HepG2 (cell line): ENCODE measurements around the gene PRRC2A. TPM values are rescaled to one million over a fixed set of nuclear protein-coding genes. Genes with fewer than 3 reads are reported as not detected.

ENCODE experiments used
- ARNTL ChIP-seq: sonication (generic); formaldehyde crosslinking; IDR thresholded peaks from 2 replicates; pipeline ENCODE4 v1.4.0; 2020; ENCODE audit warnings: mild to moderate bottlenecking, missing genetic modification reagents
- BRCA1 ChIP-seq: sonication (generic); formaldehyde crosslinking; IDR thresholded peaks from 2 replicates; pipeline ENCODE4 v1.4.0; 2020; ENCODE audit warnings: missing genetic modification reagents
- ZSCAN30 ChIP-seq: sonication (generic); formaldehyde crosslinking; IDR thresholded peaks from 2 replicates; pipeline ENCODE4 v1.5.0; 2020; ENCODE audit warnings: mild to moderate bottlenecking, missing genetic modification reagents
- polyA plus RNA-seq, 8 experiments: library from polyadenylated mRNA; depleted of rRNA in 3 of 8; stranded (reverse) in 7 of 8; unstranded in 1 of 8; fragments of >200 nt; fragmentation: Illumina TruSeq in 4 of 8; extraction: Trizol in 4 of 8; gene quantifications; 2 replicates each; pipeline versions ENCODE4 v1.2.1 to v1.2.3, GENCODE V29; 2011 to 2016; ENCODE audit warnings: low read depth in 4 of 8, missing spikeins in 1 of 8, mixed read lengths in 1 of 8; ENCODE audit not compliant: insufficient read depth in 1 of 8
- total RNA-seq, 5 experiments: library from RNA; depleted of rRNA; stranded (reverse); fragments of >200 nt; fragmentation: Illumina TruSeq; extraction: Trizol; gene quantifications; 2 replicates each; pipeline ENCODE4 v1.2.3, GENCODE V29; 2016; ENCODE audit warnings: low read depth in 1 of 5
- TF ChIP-seq, protein P1 (sequence below): IDR thresholded peaks from 2 replicates; pipeline ENCODE4 v1.6.1; 2016; ENCODE audit warnings: mild to moderate bottlenecking
- TF ChIP-seq, protein P2 (sequence below): IDR thresholded peaks from 2 replicates; pipeline ENCODE4 v1.6.1; 2016; ENCODE audit warnings: missing biosample characterization, missing genetic modification reagents, low read depth
- TF ChIP-seq, protein P3 (sequence below): sonication (generic); formaldehyde crosslinking; IDR thresholded peaks from 2 replicates; pipeline ENCODE4 v1.5.1; 2020; ENCODE audit warnings: missing genetic modification reagents, mild to moderate bottlenecking, borderline replicate concordance
- TF ChIP-seq, protein P4 (sequence below): IDR thresholded peaks from 2 replicates; pipeline ENCODE4 v1.6.1; 2016; ENCODE audit warnings: low read depth, missing genetic modification reagents, missing compliant biosample characterization
- TF ChIP-seq, protein P5 (sequence below): IDR thresholded peaks from 2 replicates; pipeline ENCODE4 v1.6.1; 2018; ENCODE audit warnings: missing genetic modification reagents
- TF ChIP-seq, protein P6 (sequence below): sonication (generic); formaldehyde crosslinking; IDR thresholded peaks from 2 replicates; pipeline ENCODE4 v1.4.0; 2020; ENCODE audit warnings: missing genetic modification reagents

The PRRC2A gene
- total and polyA plus RNA-seq, 2 of the 13 experiments (the other 11 are each of a cell fraction or from before 2014, with no cell fraction given): 38.9 to 47.4 TPM

DNA sequence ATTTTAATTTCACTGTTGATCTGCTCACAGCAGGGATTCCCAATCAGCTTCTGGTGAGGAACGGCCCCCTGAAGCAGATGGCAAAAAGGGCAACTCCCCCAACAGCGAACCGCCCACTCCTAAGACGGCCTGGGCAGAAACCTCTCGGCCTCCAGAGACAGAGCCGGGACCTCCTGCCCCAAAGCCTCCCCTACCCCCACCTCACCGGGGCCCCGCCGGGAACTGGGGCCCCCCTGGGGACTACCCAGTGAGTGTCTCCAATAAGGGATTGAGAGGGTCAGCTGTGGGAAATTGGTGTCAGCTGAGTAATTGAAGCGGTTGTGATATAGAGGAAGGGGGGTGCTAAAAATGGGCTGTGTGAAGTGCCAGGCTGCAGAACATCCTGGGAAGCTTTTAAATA is 6.4 kb downstream of the PRRC2A start (continued):
- TF ChIP-seq, protein P1, sequence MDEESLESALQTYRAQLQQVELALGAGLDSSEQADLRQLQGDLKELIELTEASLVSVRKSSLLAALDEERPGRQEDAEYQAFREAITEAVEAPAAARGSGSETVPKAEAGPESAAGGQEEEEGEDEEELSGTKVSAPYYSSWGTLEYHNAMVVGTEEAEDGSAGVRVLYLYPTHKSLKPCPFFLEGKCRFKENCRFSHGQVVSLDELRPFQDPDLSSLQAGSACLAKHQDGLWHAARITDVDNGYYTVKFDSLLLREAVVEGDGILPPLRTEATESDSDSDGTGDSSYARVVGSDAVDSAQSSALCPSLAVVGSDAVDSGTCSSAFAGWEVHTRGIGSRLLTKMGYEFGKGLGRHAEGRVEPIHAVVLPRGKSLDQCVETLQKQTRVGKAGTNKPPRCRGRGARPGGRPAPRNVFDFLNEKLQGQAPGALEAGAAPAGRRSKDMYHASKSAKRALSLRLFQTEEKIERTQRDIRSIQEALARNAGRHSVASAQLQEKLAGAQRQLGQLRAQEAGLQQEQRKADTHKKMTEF (CRISPR knock-in tag): no peak
- TF ChIP-seq, protein P2, sequence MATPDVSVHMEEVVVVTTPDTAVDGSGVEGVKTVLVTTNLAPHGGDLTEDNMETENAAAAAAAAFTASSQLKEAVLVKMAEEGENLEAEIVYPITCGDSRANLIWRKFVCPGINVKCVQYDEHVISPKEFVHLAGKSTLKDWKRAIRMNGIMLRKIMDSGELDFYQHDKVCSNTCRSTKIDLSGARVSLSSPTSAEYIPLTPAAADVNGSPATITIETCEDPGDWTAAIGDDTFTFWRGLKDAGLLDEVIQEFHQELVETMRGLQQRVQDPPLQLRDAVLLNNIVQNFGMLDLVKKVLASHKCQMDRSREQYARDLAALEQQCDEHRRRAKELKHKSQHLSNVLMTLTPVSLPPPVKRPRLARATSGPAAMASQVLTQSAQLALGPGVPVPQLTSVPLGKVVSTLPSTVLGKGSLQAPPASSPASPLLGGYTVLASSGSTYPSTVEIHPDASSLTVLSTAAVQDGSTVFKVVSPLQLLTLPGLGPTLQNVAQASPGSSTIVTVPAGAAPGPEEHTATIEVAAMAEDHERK (CRISPR knock-in tag): no peak
- no peak for TF ChIP-seq ZSCAN30 (CRISPR knock-in tag)
- TF ChIP-seq, protein P3, sequence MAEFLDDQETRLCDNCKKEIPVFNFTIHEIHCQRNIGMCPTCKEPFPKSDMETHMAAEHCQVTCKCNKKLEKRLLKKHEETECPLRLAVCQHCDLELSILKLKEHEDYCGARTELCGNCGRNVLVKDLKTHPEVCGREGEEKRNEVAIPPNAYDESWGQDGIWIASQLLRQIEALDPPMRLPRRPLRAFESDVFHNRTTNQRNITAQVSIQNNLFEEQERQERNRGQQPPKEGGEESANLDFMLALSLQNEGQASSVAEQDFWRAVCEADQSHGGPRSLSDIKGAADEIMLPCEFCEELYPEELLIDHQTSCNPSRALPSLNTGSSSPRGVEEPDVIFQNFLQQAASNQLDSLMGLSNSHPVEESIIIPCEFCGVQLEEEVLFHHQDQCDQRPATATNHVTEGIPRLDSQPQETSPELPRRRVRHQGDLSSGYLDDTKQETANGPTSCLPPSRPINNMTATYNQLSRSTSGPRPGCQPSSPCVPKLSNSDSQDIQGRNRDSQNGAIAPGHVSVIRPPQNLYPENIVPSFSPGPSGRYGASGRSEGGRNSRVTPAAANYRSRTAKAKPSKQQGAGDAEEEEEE (CRISPR knock-in tag): no peak
- TF ChIP-seq, protein P4, sequence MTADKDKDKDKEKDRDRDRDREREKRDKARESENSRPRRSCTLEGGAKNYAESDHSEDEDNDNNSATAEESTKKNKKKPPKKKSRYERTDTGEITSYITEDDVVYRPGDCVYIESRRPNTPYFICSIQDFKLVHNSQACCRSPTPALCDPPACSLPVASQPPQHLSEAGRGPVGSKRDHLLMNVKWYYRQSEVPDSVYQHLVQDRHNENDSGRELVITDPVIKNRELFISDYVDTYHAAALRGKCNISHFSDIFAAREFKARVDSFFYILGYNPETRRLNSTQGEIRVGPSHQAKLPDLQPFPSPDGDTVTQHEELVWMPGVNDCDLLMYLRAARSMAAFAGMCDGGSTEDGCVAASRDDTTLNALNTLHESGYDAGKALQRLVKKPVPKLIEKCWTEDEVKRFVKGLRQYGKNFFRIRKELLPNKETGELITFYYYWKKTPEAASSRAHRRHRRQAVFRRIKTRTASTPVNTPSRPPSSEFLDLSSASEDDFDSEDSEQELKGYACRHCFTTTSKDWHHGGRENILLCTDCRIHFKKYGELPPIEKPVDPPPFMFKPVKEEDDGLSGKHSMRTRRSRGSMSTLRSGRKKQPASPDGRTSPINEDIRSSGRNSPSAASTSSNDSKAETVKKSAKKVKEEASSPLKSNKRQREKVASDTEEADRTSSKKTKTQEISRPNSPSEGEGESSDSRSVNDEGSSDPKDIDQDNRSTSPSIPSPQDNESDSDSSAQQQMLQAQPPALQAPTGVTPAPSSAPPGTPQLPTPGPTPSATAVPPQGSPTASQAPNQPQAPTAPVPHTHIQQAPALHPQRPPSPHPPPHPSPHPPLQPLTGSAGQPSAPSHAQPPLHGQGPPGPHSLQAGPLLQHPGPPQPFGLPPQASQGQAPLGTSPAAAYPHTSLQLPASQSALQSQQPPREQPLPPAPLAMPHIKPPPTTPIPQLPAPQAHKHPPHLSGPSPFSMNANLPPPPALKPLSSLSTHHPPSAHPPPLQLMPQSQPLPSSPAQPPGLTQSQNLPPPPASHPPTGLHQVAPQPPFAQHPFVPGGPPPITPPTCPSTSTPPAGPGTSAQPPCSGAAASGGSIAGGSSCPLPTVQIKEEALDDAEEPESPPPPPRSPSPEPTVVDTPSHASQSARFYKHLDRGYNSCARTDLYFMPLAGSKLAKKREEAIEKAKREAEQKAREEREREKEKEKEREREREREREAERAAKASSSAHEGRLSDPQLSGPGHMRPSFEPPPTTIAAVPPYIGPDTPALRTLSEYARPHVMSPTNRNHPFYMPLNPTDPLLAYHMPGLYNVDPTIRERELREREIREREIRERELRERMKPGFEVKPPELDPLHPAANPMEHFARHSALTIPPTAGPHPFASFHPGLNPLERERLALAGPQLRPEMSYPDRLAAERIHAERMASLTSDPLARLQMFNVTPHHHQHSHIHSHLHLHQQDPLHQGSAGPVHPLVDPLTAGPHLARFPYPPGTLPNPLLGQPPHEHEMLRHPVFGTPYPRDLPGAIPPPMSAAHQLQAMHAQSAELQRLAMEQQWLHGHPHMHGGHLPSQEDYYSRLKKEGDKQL: no peak
- TF ChIP-seq, protein P5, sequence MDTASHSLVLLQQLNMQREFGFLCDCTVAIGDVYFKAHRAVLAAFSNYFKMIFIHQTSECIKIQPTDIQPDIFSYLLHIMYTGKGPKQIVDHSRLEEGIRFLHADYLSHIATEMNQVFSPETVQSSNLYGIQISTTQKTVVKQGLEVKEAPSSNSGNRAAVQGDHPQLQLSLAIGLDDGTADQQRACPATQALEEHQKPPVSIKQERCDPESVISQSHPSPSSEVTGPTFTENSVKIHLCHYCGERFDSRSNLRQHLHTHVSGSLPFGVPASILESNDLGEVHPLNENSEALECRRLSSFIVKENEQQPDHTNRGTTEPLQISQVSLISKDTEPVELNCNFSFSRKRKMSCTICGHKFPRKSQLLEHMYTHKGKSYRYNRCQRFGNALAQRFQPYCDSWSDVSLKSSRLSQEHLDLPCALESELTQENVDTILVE (CRISPR knock-in tag): no peak
- no peak for TF ChIP-seq BRCA1
- no peak for TF ChIP-seq ARNTL
- TF ChIP-seq, protein P6, sequence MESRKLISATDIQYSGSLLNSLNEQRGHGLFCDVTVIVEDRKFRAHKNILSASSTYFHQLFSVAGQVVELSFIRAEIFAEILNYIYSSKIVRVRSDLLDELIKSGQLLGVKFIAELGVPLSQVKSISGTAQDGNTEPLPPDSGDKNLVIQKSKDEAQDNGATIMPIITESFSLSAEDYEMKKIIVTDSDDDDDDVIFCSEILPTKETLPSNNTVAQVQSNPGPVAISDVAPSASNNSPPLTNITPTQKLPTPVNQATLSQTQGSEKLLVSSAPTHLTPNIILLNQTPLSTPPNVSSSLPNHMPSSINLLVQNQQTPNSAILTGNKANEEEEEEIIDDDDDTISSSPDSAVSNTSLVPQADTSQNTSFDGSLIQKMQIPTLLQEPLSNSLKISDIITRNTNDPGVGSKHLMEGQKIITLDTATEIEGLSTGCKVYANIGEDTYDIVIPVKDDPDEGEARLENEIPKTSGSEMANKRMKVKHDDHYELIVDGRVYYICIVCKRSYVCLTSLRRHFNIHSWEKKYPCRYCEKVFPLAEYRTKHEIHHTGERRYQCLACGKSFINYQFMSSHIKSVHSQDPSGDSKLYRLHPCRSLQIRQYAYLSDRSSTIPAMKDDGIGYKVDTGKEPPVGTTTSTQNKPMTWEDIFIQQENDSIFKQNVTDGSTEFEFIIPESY (CRISPR knock-in tag): no peak
